NCI-H187 (cell line): ENCODE measurements around the gene NLRP5.
"Not testable (repeated sequence)": the region's sequence is repeated elsewhere in the genome, so short reads cannot be mapped to it uniquely, and the experiment has no call there.

Experiments used
- DNase-seq, 2 experiments: peaks; one replicate each; lab custom pipeline; 2025; lab: John Stamatoyannopoulos, UW

NLRP5 gene

GRCh38 chr19:56076498-56076897 lies 89.9 kb downstream of the NLRP5 start:
- peak; percentile 7 to 18 for DNase-seq

GRCh38 chr19:56079609-56080008 lies 93.0 kb downstream of the NLRP5 start:
- no peak for DNase-seq

GRCh38 chr19:56080669-56081401 lies 94.3 kb downstream of the NLRP5 start:
- peak in 1 of 2 experiments; percentile 2 for DNase-seq

GRCh38 chr19:56083668-56084067 lies 97.1 kb downstream of the NLRP5 start:
- DNase-seq: no peak

GRCh38 chr19:56084835-56085536 lies 98.4 kb downstream of the NLRP5 start:
- DNase-seq: no peak

- no peak for DNase-seq
These were observed 99.1 kb downstream of the NLRP5 start for GRCh38 chr19:56085571-56086275.

- DNase-seq: no peak
These were observed 100.3 kb downstream of the NLRP5 start for GRCh38 chr19:56086671-56087430.

GRCh38 chr19:56087647-56088496 lies 101.3 kb downstream of the NLRP5 start:
- no peak for DNase-seq

- no peak for DNase-seq
These were observed 102.1 kb downstream of the NLRP5 start for GRCh38 chr19:56088497-56089215.

- no peak for DNase-seq
These were observed 102.8 kb downstream of the NLRP5 start for GRCh38 chr19:56089344-56089743.

GRCh38 chr19:56091066-56091490 lies 104.5 kb downstream of the NLRP5 start:
- DNase-seq: no peak

- peak; percentile 36 to 41 for DNase-seq
These were observed 105.4 kb downstream of the NLRP5 start for GRCh38 chr19:56091751-56092546.

- DNase-seq: no peak
These were observed 106.4 kb downstream of the NLRP5 start for GRCh38 chr19:56092685-56093631.

- DNase-seq: no peak
These were observed 107.9 kb downstream of the NLRP5 start for GRCh38 chr19:56094449-56094848.

GRCh38 chr19:56096665-56097064 lies 110.1 kb downstream of the NLRP5 start:
- DNase-seq: no peak

- DNase-seq: no peak
These were observed 110.7 kb downstream of the NLRP5 start for GRCh38 chr19:56097306-56097705.

GRCh38 chr19:56097776-56098175 lies 111.2 kb downstream of the NLRP5 start:
- DNase-seq: no peak

- DNase-seq: not testable (repeated sequence)
These were observed 111.7 kb downstream of the NLRP5 start for GRCh38 chr19:56098237-56098636.
